DMS79 treated with DMSO at 0.1 percent for 48 hours (cell line): Measurements from ENCODE around the gene NHERF2.
A peak's percentile ranks its signal among the peaks of the same experiment; 100 is the strongest.

ENCODE experiments used
- DNase-seq: peaks from one replicate; lab custom pipeline; 2025; lab: John Stamatoyannopoulos, UW

Gene NHERF2

DNA sequence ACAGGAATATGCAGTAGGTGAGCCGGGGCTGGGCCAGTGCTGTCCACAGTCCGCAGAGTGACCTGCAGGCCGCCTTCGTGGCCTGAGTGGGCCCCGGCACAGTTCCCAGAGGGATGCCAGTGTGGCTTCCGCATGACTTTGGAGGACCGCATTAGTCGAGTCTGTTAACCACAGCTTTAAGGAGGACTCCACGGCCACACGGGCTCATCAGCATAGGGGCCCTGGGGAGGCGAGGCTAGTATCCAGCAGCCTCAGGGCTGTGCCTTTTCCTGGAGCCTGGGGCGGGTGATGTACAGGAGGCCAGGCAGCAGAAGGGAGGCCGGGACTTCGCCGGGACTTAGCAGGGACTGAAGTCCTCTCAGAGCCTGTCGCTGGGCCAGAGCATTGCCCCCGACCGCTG is 34.3 kb downstream of the NHERF2 start:
- no peak for DNase-seq

DNA sequence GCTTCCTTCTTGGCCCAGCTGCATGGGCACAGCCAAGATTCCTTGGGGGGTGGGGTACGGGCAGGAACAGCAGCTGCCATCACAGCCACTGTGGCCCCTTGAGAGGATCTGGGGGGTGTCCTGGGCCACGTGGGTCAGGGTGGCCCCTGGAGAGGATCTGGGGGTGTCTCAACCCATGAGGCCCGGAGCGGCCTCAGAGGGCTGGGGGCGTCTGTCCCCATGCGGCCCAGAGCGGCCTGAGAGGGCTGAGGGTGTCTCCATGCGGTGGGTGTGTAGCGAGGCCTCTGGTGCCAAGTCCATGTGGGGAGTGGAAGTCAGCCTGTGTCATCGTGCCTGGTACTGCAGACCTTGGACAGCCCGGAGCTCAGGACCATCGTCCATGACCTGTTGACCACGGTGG is 34.8 kb downstream of the NHERF2 start:
- DNase-seq = no peak

DNA sequence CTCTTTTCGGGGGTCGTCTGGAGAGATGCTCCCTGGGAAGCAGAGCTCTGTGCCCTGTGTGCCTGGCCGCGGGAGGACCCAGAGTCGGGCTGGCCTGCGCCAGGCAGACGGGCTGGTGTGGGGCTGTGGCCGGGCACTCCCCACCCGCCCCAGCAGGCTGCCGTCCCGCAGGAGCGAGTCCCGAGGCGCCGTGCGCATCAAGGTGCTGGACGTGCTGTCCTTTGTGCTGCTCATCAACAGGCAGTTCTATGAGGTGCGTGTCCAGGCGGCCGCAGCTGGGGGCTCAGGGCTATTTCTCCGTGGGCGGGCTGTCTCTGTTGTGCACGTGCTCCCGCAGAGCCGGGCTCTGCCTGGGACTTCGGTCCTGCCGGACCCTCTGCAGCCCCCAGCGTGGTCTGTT is 36.1 kb downstream of the NHERF2 start:
- no peak for DNase-seq

DNA sequence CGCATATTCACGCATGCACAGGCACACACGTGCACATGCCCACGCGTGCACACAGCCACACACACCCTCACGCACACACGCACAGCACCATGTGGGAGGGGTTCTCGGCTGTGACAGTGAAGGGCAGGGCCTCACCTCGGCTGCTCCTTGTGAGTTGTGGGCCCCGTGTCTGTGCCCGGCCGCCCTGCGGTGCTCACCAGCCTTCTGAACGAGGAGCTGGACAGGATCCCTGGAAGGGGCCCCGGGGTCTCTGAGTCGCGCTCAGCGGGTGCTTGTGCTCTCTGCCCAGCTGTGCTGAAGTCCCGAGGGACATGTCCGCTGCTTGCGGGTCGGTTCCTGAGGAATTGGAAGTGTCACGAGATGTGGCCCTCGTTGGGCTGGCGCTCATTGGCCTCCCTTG is 37.2 kb downstream of the NHERF2 start:
- no peak for DNase-seq

DNA sequence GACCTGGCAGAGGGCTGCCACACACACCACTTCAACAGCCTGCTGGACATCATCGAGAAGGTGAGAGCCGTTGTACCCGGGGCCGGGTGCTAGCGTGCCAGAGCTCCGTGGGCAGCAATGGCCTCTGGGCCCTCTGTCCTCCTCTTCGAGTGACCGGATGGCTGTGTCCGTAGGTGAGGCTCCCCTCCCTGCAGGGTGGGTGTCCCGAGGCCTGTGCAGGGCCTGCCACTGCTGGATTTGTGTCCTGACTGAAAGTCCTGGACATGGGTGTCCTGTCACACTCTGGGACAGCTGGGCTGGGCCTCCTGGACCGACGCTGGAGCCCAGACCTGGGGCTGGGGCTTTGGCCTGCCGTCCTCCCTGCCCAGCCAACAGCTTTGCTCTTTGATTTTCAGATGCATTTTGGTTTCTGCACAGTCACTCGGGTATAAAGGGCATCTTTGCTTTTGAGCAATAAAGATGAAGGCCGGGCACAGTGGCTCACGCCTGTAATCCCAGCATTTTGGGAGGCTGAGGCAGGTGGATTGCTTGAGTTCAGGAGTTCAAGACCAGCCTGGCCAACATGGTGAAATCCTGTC is 37.8 kb downstream of the NHERF2 start:
- DNase-seq = no peak

DNA sequence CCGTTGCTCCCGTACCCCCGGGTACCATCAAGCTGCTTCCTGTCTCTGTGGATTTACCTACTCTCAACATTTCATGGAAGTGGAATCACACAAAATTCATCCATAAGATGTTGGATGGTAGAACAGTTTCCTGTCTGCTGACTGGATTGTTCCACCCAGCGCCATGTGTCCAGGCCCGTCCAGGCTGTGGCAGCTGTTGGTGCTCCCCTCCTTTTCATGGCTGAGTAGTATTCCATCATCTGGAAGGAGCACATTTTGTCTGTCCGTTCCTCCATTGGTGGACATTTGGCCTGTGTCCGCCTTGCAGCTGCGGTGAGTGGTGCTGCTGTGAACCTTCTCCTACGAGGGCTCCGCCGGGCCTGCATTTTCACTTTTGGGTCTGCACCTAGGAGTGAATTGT is 39.4 kb downstream of the NHERF2 start:
- no peak for DNase-seq

DNA sequence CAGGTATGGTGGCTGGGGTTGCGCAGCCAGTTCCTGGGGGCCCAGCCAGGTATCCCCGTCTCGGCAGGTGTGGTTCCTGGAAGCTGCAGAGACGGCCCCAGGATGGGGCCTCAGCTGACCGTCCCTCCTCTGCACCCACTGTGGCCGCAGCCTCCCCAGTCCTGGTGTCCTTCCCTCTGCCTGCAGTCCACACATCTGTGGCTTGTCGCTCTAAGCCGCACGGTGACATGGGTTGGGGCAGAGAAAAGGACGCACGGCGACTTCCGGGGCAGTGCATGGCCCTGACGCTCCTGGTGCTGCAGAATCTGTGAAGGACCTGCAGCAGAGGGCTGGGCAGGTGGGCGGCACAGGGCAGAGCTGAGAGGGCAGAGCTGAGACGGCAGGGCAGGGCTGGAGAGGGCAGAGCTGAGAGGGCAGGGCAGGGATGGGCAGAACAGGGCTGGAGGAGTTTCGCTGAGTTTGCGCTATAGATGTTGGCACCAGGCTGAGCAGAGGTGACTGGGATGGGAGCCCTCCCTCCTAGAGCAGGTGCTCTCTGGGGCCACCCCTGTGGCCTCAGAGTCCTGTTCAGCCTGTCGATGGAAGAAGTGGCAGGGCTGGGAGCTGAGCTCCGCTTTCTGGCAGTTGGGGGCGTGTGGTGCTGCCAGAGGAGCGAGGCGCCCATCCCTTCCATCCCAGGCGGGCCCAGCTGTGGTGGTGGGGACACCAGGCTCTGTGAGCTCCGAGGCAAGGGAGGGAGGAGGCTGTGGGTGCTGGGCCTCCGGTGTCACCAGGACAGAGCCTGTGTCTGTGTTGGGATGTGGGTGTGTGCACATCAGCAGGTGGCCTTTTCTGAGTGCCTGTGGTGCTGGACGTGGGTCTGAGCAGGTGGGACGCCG is 44.1 kb downstream of the NHERF2 start:
- DNase-seq = no peak

DNA sequence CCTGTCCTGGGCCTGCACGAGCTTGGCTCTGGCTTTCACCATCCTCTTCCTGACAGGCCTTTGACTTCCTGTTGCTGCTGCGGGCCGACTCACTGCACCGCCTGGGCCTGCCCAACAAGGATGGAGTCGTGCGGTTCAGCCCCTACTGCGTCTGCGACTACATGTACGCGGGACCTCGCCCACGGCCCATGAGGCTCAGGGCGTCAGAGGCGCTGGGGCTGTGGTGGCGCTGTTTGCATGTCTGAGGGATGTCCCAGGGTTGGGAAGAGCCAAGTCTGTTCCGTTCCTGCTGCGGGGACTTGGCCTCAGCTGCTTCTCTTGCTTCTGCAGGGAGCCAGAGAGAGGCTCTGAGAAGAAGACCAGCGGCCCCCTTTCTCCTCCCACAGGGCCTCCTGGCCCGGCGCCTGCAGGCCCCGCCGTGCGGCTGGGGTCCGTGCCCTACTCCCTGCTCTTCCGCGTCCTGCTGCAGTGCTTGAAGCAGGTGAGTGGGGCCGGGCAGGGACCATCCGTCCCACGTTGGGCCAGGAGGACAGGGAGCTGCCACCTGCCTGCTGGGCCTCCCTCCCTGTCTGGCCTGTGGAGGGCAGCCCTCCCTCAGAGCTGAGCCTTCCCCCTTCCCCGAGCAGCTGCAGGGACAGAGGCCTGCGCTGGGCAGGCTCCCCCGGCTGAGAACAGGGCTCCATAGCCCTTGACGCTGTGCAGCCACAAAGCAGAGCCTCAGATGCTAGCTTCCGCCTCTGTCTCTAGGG is 44.9 kb downstream of the NHERF2 start:
- no peak for DNase-seq

DNA sequence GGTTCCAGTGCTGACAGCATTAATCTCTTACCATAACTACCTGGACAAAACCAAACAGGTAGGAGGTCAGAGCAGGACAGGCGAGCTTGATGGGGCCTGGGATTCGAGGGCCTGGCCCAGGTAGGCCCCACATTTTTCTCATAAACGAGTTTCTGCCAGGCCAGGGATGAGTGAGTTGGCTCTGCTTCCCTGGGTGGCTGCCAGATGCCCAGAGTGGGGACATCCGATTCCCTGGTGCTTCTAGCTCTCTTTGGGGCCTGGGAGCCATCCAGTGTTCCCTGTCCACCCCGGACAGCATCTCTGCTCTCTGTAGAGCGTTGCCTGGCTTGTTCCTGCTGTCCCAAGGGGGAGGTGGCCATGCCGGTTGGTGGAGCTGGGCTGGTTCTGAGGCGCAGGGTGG is 46.2 kb downstream of the NHERF2 start:
- DNase-seq = no peak

DNA sequence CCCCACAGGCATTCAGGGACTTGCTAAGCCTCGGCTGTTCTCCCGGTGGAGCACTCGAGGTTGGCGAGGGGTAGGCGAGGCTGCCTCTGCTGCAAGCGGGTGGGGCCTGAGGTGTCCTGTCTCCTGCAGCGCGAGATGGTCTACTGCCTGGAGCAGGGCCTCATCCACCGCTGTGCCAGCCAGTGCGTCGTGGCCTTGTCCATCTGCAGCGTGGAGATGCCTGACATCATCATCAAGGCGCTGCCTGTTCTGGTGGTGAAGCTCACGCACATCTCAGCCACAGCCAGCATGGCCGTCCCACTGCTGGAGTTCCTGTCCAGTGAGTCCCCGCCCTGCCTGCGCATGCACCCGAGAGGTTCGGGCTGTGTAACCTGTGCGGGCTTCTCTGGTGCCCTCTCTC is 47.4 kb downstream of the NHERF2 start:
- DNase-seq = no peak

DNA sequence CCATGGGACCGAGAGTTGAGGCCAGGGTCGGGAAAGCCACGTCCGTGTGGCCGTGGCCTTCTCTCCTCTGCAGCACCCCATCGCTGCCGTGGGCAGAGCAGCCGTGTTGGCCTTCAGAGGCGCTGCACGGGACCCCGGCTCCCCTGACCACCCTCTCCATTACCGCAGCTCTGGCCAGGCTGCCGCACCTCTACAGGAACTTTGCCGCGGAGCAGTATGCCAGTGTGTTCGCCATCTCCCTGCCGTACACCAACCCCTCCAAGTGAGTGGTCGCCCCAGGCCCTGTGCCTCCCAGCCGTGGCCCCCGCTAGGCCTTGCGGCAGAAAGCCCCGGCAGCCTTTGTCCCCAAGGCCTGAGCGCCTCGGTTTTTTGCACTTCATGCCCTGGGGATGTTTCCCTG is 48.9 kb downstream of the NHERF2 start:
- DNase-seq = no peak

DNA sequence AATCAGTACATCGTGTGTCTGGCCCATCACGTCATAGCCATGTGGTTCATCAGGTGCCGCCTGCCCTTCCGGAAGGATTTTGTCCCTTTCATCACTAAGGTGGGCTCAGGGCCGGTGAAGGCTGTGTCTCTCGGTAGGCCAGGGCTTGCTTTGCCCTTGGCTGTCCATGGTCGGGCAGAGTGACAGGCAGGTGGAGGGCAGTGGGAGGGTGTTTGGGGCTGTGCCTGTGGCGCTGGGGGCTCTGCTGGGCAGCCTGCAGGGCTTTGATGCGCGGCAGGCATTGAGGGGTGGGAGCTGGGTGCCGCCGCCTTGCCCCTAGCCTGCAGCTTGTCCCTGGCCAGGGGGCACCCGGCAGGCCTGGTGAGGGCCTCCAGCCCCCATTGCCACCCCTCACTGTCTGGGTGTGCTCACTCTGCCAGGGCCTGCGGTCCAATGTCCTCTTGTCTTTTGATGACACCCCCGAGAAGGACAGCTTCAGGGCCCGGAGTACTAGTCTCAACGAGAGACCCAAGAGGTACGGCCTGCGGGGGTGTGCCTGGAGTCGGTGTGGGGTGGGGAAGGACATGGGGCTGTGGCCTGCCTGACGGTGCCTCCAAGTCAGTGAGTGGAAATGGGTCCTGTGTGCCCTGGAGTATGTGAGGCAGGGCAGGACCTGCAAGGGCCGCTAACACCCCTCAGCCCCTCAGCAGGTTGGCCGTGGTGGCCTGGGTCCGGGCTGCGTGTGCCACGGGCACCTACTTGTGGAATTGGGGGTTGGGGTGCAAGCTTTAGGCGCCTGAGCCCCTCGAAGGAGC is 49.6 kb downstream of the NHERF2 start:
- DNase-seq = no peak

DNA sequence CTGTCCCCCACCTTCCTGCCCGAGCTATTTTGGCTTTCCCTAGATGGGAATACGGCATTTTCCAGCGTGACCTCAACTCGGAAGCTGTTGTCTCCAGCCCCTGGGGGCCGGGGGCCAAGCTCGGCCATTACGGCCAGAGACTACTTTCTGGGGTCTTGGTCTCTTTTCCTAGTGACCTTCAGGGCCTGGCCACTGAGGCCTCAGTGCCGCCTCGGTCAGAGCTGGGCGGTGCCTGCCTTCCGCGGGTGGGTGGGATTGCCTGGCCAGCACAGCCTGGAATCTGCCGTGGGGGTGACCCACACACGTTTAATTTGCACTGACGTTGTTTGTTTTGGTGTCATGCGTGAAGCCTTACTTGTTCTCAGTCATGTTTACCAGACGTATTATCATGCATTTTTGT is 50.3 kb downstream of the NHERF2 start:
- no peak for DNase-seq

DNA sequence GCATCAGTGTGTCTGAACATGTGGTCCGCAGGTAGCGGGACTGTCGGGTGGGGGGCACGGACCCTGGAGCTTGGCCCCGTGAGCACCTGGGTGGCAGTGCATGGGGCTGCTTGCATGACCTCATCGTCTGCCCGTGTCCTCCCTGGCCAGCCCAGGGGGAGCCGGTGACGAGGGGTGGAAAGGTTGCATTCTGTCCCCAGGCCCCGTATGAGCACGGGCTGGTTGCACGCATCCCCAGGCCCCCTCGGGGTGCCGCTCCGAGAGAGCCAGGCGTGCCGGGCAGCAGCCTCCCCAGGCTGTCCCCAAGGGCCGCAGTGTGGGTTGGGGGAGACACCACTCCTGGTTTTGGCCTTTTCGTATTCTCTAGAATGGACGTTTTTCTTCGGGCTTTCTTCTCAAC is 51.0 kb downstream of the NHERF2 start:
- DNase-seq = no peak

DNA sequence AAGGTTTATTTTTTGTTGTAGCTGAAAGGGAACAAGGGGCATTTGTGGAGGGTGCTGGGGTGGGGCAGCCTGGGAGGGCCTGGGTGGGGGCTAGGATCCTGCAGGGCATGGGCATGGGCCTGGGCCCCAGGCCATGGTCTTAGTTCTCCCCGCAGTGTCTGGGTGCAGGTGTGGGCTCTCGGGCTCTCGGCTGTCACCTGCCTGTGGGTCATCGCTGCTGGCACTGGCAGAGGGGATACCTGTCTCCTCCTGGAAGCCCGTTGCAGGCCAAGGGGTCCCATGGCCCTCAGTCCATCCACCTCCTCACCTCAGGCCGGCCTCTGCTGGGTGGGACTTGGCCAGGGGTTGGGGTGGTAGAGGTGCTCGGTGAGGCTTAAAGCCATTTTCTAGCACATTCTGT is 51.4 kb downstream of the NHERF2 start:
- no peak for DNase-seq

DNA sequence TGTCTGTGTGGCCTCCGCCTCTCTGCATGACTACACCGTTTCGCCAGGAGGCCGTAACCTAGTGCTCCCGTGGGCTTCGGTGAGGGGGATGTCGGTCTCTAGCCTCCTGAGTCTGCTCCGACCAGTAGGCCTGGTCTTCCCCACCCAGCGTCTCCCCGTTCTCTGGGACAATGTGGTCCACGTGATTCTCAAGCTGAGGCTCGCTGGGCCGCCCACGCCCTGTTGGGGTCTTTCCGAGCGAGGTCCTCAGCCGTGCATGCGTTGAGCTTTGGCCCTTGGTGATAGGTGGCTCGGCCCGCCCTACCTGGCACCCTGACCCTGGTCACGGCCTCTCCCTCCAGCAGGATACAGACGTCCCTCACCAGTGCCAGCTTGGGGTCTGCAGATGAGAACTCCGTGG is 52.0 kb downstream of the NHERF2 start:
- DNase-seq = no peak

DNA sequence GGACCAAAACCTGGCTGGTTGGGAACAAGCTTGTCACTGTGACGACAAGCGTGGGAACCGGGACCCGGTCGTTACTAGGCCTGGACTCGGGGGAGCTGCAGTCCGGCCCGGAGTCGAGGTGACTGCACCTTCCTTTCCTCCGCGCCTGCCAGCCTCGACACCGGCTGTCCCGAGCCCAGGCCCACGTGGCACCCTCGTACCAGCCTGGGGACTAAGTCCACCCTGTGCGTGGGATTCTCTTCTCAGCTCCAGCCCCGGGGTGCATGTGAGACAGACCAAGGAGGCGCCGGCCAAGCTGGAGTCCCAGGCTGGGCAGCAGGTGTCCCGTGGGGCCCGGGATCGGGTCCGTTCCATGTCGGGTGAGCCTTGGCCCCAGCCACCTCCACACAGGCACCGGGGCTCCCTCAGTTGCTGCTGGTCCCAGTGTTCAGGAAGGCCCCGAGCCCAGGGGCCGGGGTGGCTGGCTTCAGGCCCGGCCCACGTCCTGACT is 52.7 kb downstream of the NHERF2 start:
- DNase-seq = no peak

DNA sequence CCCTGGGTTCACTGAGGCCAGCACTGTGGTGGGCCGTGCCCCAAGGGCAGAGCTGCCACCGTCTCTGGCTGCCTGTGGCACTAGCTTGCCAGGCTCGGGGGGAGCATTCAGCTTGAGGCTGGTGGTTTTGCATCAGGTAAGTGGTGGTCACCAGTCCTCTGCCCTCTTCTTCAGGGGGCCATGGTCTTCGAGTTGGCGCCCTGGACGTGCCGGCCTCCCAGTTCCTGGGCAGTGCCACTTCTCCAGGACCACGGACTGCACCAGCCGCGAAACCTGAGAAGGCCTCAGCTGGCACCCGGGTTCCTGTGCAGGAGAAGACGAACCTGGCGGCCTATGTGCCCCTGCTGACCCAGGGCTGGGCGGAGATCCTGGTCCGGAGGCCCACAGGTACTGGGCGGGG is 53.3 kb downstream of the NHERF2 start:
- DNase-seq = no peak

DNA sequence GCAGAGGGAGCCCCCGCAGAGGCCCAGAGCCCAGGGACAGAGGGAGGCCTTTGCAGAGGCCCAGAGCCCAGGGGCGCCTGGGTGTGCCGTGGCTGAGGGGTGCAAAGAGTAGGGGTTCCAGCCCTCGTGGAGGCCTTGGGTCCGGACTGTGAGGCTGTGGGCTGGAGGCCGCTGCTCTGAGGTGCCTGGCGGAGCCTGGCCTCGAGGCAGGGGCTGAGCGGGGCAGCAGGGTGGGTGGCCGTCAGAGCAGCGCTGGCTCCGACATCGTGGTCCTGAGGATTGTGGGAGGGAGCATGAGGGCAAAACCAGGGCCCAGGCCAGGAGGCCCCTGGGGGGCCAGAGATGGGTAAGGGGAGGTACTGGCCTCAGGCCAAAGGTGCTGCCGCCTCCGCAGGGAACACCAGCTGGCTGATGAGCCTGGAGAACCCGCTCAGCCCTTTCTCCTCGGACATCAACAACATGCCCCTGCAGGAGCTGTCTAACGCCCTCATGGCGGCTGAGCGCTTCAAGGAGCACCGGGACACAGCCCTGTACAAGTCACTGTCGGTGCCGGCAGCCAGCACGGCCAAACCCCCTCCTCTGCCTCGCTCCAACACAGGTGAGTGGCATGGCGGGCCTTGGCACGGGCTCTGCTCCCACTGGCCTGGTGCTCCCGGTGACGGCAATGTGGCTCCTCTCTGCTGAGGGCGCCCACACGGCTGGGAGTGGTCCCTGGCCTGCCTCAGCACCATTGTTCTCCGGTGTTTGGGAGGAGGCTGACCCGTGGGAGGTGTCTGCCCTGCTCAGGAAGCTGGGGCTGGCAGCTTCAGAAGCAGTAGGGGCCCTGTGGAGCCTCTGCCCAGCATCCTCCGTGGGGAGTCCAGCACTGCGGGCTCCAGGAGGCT is 54.7 kb downstream of the NHERF2 start:
- no peak for DNase-seq

DNA sequence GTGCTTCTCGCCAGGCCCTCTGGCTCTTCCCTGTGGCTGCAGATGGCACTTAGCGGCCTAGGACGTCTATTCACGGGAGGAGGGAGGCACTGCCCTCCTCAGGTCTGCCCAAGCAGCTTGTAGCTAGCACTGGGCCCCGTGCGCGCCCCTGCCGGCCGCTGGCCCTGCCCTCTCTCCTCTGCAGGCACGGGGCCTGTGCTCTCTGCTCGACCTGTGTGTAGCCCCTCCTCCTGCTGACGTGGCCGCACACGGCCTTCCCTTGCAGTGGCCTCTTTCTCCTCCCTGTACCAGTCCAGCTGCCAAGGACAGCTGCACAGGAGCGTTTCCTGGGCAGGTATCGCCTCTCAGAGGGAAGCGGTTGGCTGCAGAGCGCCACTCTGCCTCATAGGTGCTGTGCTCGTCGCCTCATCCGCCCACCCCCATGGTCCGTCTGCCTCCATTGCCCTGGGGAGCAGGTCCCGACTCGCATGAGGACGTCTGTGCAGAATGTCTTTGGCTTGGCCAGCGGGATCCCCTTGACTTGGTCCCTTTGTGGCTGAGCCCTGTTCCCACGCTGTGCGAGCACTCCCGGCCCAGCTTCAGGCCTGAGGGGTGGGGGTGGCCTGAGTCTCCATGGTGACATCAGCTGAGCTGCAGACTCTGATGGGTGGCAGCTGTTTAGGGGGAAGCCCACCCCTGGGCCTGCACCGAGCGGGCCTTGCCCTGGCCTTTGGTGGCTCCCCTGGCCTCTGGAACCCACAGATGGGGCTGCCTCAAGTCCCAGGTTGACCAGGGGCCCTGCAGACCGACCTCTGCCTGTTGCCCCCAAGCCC is 55.7 kb downstream of the NHERF2 start:
- DNase-seq = peak; percentile 88
